Liver (tissue), 9 donors: ENCODE data around the gene PIGV. TPM values are rescaled to one million over a fixed set of nuclear protein-coding genes. Genes with fewer than 3 reads are reported as not detected.
A peak's percentile ranks its signal among the peaks of the same experiment; 100 is the strongest.

Experiments used
- DNase-seq: peaks from one replicate; pipeline ENCODE4 v3.0.0-alpha.2; 2017; ENCODE audit warnings: low spot score
- H3K27ac ChIP-seq, 2 donors: one replicate each; pipeline ENCODE4 v1.7.0; 2013; ENCODE audit warnings: inconsistent platforms in 2 of 2, low read length in 2 of 2, control low read depth in 1 of 2, low read depth in 1 of 2, mild to moderate bottlenecking in 1 of 2
- H3K27me3 ChIP-seq, 4 donors: one replicate each; pipeline versions ENCODE4 v1.6.1 to v1.7.0; 2013; ENCODE audit warnings: low read length in 3 of 4, inconsistent platforms in 1 of 4, mild to moderate bottlenecking in 1 of 4, moderate library complexity in 1 of 4; ENCODE audit not compliant: control insufficient read depth in 4 of 4, insufficient read depth in 4 of 4
- H3K36me3 ChIP-seq, 4 donors: one replicate each; pipeline versions ENCODE4 v1.6.1 to v1.7.0; 2013; ENCODE audit warnings: low read length in 3 of 4, mild to moderate bottlenecking in 3 of 4, low read depth in 1 of 4, moderate library complexity in 1 of 4; ENCODE audit not compliant: control insufficient read depth in 4 of 4, insufficient read depth in 3 of 4
- H3K4me1 ChIP-seq, 4 donors: one replicate each; pipeline versions ENCODE4 v1.6.1 to v1.7.0; 2013; ENCODE audit warnings: low read length in 3 of 4, mild to moderate bottlenecking in 3 of 4, moderate library complexity in 1 of 4; ENCODE audit not compliant: control insufficient read depth in 4 of 4, insufficient read depth in 4 of 4
- H3K4me3 ChIP-seq, 3 donors: one replicate each; pipeline versions ENCODE4 v1.6.1 to v1.7.0; 2013; ENCODE audit warnings: low read length in 3 of 3, control low read depth in 1 of 3, low read depth in 1 of 3, mild to moderate bottlenecking in 1 of 3
- H3K9ac ChIP-seq, 2 donors: one replicate each; pipeline ENCODE4 v1.7.0; 2013; ENCODE audit warnings: low read length in 2 of 2, mild to moderate bottlenecking in 2 of 2, moderate library complexity in 2 of 2, control low read depth in 1 of 2, low read depth in 1 of 2
- H3K9me3 ChIP-seq, 4 donors: one replicate each; pipeline versions ENCODE4 v1.6.1 to v1.7.0; 2013; ENCODE audit warnings: low read length in 3 of 4; ENCODE audit not compliant: control insufficient read depth in 4 of 4
- ATF3 ChIP-seq: IDR thresholded peaks from 2 replicates; pipeline ENCODE4 v1.6.1; 2016; ENCODE audit warnings: antibody characterized with exemption
- EGR1 ChIP-seq, 2 donors: IDR thresholded peaks; 2 replicates each; pipeline ENCODE4 v1.6.1; 2016 to 2018; ENCODE audit warnings: antibody characterized with exemption in 2 of 2, low read depth in 2 of 2
- FOXA1 ChIP-seq: IDR thresholded peaks from 2 replicates; pipeline ENCODE4 v1.6.1; 2016; ENCODE audit warnings: antibody characterized with exemption
- FOXA2 ChIP-seq: IDR thresholded peaks from 2 replicates; pipeline ENCODE4 v1.6.1; 2016; ENCODE audit warnings: antibody characterized with exemption
- HNF4A ChIP-seq, 2 donors: conservative IDR thresholded peaks; 2 replicates each; pipeline ENCODE4 v1.6.1; 2016; ENCODE audit warnings: antibody characterized with exemption in 2 of 2, mild to moderate bottlenecking in 2 of 2
- HNF4G ChIP-seq: IDR thresholded peaks from 2 replicates; pipeline ENCODE4 v1.6.1; 2016; ENCODE audit warnings: antibody characterized with exemption
- JUND ChIP-seq, 2 donors: IDR thresholded peaks; 2 replicates each; pipeline ENCODE4 v1.6.1; 2016; ENCODE audit warnings: antibody characterized with exemption in 2 of 2
- MAX ChIP-seq: IDR thresholded peaks from 2 replicates; pipeline ENCODE4 v1.6.1; 2016; ENCODE audit warnings: antibody characterized with exemption
- NR2F2 ChIP-seq: IDR thresholded peaks from 2 replicates; pipeline ENCODE4 v1.6.1; 2016; ENCODE audit warnings: antibody characterized with exemption
- RAD21 ChIP-seq, 2 donors: IDR thresholded peaks; 2 replicates each; pipeline ENCODE4 v1.6.1; 2016; ENCODE audit warnings: antibody characterized with exemption in 2 of 2, mild to moderate bottlenecking in 2 of 2
- REST ChIP-seq: IDR thresholded peaks from 2 replicates; pipeline ENCODE4 v1.6.1; 2016; ENCODE audit warnings: antibody characterized with exemption, mild to moderate bottlenecking
- SP1 ChIP-seq: IDR thresholded peaks from 2 replicates; pipeline ENCODE4 v1.6.1; 2018; ENCODE audit warnings: antibody characterized with exemption, mild to moderate bottlenecking
- TAF1 ChIP-seq: conservative IDR thresholded peaks from 2 replicates; pipeline ENCODE4 v1.6.1; 2016; ENCODE audit warnings: antibody characterized with exemption, mild to moderate bottlenecking
- YY1 ChIP-seq: IDR thresholded peaks from 2 replicates; pipeline ENCODE4 v1.6.1; 2016; ENCODE audit warnings: antibody characterized with exemption, mild to moderate bottlenecking
- ZBTB33 ChIP-seq: IDR thresholded peaks from 2 replicates; pipeline ENCODE4 v1.6.1; 2016; ENCODE audit warnings: antibody characterized with exemption
- WGBS: extraction: QIAGEN DNeasy Blood & Tissue Kit; methylation state at CpG from one replicate; pipeline ENCODE4 v1.1.7; 2013; 5-methylcytosine and 5-hydroxymethylcytosine counted together
- polyA plus RNA-seq, 2 donors: library from polyadenylated mRNA; stranded (reverse) in 1 of 2; unstranded in 1 of 2; fragments of 200-250 nt in 1 of 2; fragments of >200 nt in 1 of 2; fragmentation: Nextera tagmentation in 1 of 2; extraction: Ambion mirVana in 1 of 2; gene quantifications; one replicate each; pipeline versions ENCODE4 v1.2.1 to v1.2.3, GENCODE V29; 2013 to 2015
- total RNA-seq, 2 donors: library from RNA; depleted of rRNA; stranded (reverse); fragments of >200 nt; gene quantifications; one replicate each; pipeline ENCODE4 v1.2.3, GENCODE V29; 2014
- TF ChIP-seq, protein P1 (sequence below): fragments of 150-350 bp; IDR thresholded peaks from 2 replicates; pipeline ENCODE4 v1.5.1; 2017; ENCODE audit warnings: improper control_type of control experiment, low read depth, low read length; ENCODE audit not compliant: missing input control
- donor health status: healthy.
- donor health status: healthy.
- donor health status: healthy.
- donor health status: healthy.
- donor health status: healthy.

PIGV gene
- total and polyA plus RNA-seq, 4 donors: 13.9 to 24.3 (median 14.8) TPM

DNA sequence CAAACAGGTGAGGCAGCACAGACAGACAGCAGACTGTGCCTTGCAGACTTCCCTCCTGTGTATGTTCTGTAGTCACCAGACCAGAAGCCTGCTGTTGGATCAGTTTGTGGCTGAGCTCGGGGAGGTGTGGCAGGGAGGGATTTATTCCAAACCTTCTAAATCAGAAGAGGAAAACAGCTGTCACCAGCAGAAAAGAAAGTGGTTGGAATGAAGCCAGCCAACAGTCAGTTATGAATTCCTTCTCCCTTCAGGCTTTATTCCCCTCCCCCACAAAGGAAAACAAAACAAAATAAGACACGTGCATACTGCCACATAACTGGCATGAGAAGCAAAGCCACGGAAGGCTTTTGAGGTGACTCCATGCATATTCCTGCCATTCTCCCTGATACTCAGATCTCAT, 19.0 kb upstream of the PIGV start:
- H3K4me3 ChIP-seq: no peak overlapping the region
- no peaks in the 10 kb centered on the region for H3K9me3 ChIP-seq
- H3K4me1 ChIP-seq: peaks cover 0 to 9% (median 0%) of the 10 kb centered on the region in 4 donors
- TF ChIP-seq HNF4G: no peak
- TF ChIP-seq MAX: no peak
- no peak for TF ChIP-seq NR2F2
- TF ChIP-seq REST: no peak
- TF ChIP-seq HNF4A (conservative IDR thresholded peaks at IDR 0.05): no peak
- no peak for TF ChIP-seq RAD21 (IDR thresholded peaks at IDR 0.05)
- TF ChIP-seq EGR1 (IDR thresholded peaks at IDR 0.05; ENCODE audit: low read depth in 2 of 2): no peak
- TF ChIP-seq, protein P1, sequence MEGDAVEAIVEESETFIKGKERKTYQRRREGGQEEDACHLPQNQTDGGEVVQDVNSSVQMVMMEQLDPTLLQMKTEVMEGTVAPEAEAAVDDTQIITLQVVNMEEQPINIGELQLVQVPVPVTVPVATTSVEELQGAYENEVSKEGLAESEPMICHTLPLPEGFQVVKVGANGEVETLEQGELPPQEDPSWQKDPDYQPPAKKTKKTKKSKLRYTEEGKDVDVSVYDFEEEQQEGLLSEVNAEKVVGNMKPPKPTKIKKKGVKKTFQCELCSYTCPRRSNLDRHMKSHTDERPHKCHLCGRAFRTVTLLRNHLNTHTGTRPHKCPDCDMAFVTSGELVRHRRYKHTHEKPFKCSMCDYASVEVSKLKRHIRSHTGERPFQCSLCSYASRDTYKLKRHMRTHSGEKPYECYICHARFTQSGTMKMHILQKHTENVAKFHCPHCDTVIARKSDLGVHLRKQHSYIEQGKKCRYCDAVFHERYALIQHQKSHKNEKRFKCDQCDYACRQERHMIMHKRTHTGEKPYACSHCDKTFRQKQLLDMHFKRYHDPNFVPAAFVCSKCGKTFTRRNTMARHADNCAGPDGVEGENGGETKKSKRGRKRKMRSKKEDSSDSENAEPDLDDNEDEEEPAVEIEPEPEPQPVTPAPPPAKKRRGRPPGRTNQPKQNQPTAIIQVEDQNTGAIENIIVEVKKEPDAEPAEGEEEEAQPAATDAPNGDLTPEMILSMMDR: no peak
- TF ChIP-seq ATF3: no peak
- TF ChIP-seq ZBTB33: no peak
- TF ChIP-seq SP1: no peak
- no peak for TF ChIP-seq FOXA2
- no peak for TF ChIP-seq YY1
- no peak for TF ChIP-seq FOXA1
- no peak for TF ChIP-seq TAF1
- no peak overlapping the region for H3K27ac ChIP-seq
- H3K36me3 ChIP-seq: peaks cover 16 to 71% (median 56%) of the 10 kb centered on the region in 4 donors
- 55% methylated on average over 3 of the region's 3 CpGs for WGBS
- DNase-seq: no peak
- no peak overlapping the region for H3K9ac ChIP-seq
- H3K27me3 ChIP-seq: no peaks in the 10 kb centered on the region

DNA sequence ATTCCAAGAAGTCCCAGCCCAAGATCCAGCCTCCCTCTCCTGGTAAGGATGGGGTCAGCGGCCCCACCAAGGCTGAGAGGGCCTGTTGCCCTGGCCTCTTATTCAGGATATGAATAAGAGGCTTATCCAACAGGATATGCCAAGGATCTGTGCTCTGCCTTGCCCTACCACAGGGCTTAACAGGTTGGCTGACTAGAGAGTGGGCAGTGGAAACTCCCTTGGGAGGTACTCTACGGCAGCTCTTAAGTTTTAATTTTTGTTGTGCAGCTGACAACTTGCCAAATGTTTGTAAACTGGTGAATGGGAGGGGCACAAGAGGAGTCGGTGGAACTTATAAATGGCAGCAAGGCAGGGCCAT, 16.5 kb upstream of the PIGV start:
- Histone ChIP-seq H3K4me3 (no peak overlapping the region), H3K27me3 (no peaks in the 10 kb centered on the region), H3K36me3 (peaks cover 23 to 86% (median 68%) of the 10 kb centered on the region in 4 donors), H3K9ac (no peak overlapping the region), H3K9me3 (no peaks in the 10 kb centered on the region), H3K4me1 (peaks cover 0 to 9% (median 0%) of the 10 kb centered on the region in 4 donors), H3K27ac (peak overlapping the region; percentile 0 to 71)
- TF ChIP-seq, protein P1: no peak
- TF ChIP-seq ZBTB33 (no peak), MAX (no peak), YY1 (no peak), JUND (IDR thresholded peaks at IDR 0.05) (no peak), NR2F2 (no peak)
- 80% methylated on average over 3 of the region's 3 CpGs for WGBS
- no peak for DNase-seq
